ENCODE results near the gene ATP10B.

Gene ATP10B

GRCh38 chr5:160693831-160694465 lies 158.1 kb downstream of the ATP10B start:
- no peak for TF ChIP-seq FOXK2 (IDR thresholded peaks at IDR 0.05)
- no peak for TF ChIP-seq L3MBTL2 (conservative IDR thresholded peaks at IDR 0.05)
- TF ChIP-seq NFRKB (IDR thresholded peaks at IDR 0.05), result no peak
- TF ChIP-seq FOXM1 (IDR thresholded peaks at IDR 0.05; ENCODE audit: borderline replicate concordance), result no peak
- no peak for TF ChIP-seq ARNT (IDR thresholded peaks at IDR 0.05)
- TF ChIP-seq BHLHE40 (IDR thresholded peaks at IDR 0.05; ENCODE audit: borderline replicate concordance), result no peak
- TF ChIP-seq ELF4 (IDR thresholded peaks at IDR 0.05), result no peak
- no peak for TF ChIP-seq HDGF (IDR thresholded peaks at IDR 0.05; ENCODE audit: borderline replicate concordance)
- DNase-seq (ENCODE audit: extremely low spot score), result no peak
- POLR2A ChIA-PET, result no interaction called here
- CTCF ChIA-PET, result no interaction called here

GRCh38 chr5:160692271-160692670 lies 159.7 kb downstream of the ATP10B start:
- POLR2A ChIA-PET, result no interaction called here
- no peak for DNase-seq (ENCODE audit: extremely low spot score)
- no peak for TF ChIP-seq FOXM1 (IDR thresholded peaks at IDR 0.05; ENCODE audit: borderline replicate concordance)
- TF ChIP-seq SP1 (IDR thresholded peaks at IDR 0.05), result no peak
- CTCF ChIA-PET, result no interaction called here

GRCh38 chr5:160685695-160686094 lies 166.3 kb downstream of the ATP10B start:
- TF ChIP-seq SP1 (IDR thresholded peaks at IDR 0.05) (no peak), ELF4 (IDR thresholded peaks at IDR 0.05) (no peak), FOXK2 (IDR thresholded peaks at IDR 0.05) (no peak), ZNF384 (IDR thresholded peaks at IDR 0.05) (no peak), PKNOX1 (IDR thresholded peaks at IDR 0.05) (no peak), SUZ12 (IDR thresholded peaks at IDR 0.05) (no peak), FOXA1 (IDR thresholded peaks at IDR 0.05) (no peak), HDGF (IDR thresholded peaks at IDR 0.05; ENCODE audit: borderline replicate concordance) (no peak), L3MBTL2 (conservative IDR thresholded peaks at IDR 0.05) (no peak)
- POLR2A ChIA-PET, result no interaction called here
- CTCF ChIA-PET, result no interaction called here
- DNase-seq (ENCODE audit: extremely low spot score), result no peak

GRCh38 chr5:160685219-160685618 lies 166.8 kb downstream of the ATP10B start:
- ChIA-PET POLR2A (no interaction called here), CTCF (no interaction called here)
- DNase-seq (ENCODE audit: extremely low spot score), result no peak
- no peak for TF ChIP-seq ARNT (IDR thresholded peaks at IDR 0.05)
- TF ChIP-seq NFRKB (IDR thresholded peaks at IDR 0.05), result no peak
- no peak for TF ChIP-seq L3MBTL2 (conservative IDR thresholded peaks at IDR 0.05)
- no peak for TF ChIP-seq LEF1 (IDR thresholded peaks at IDR 0.05; ENCODE audit: borderline replicate concordance)

GRCh38 chr5:160679567-160680309 lies 172.3 kb downstream of the ATP10B start:
- no peak for DNase-seq (ENCODE audit: extremely low spot score)
- POLR2A ChIA-PET, result no interaction called here
- TF ChIP-seq FOXA1 (IDR thresholded peaks at IDR 0.05), result no peak
- CTCF ChIA-PET, result no interaction called here

GRCh38 chr5:160675988-160676387 lies 176.0 kb downstream of the ATP10B start:
- ChIA-PET POLR2A (no interaction called here), CTCF (interaction anchor here (1.4 kb wide), 1 partner anchor 236 kb away, joined by 3 read pairs; no protein-coding TSS in a partner anchor)
- TF ChIP-seq FOXK2 (IDR thresholded peaks at IDR 0.05), result no peak
- TF ChIP-seq ZNF384 (IDR thresholded peaks at IDR 0.05), result no peak
- no peak for TF ChIP-seq SUZ12 (IDR thresholded peaks at IDR 0.05)
- no peak for DNase-seq (ENCODE audit: extremely low spot score)

- ChIA-PET POLR2A (no interaction called here), CTCF (no interaction called here)
- TF ChIP-seq TARDBP (IDR thresholded peaks at IDR 0.05) (no peak), FOXA1 (IDR thresholded peaks at IDR 0.05) (no peak), PKNOX1 (IDR thresholded peaks at IDR 0.05) (no peak), CTBP1 (IDR thresholded peaks at IDR 0.05; ENCODE audit: borderline replicate concordance) (no peak), NFRKB (IDR thresholded peaks at IDR 0.05) (no peak)
- no peak for DNase-seq (ENCODE audit: extremely low spot score)
Measured at GRCh38 chr5:160674901-160675300, 177.1 kb downstream of the ATP10B start.

- POLR2A ChIA-PET, result no interaction called here
- TF ChIP-seq ELF4 (IDR thresholded peaks at IDR 0.05), result no peak
- no peak for TF ChIP-seq BHLHE40 (IDR thresholded peaks at IDR 0.05; ENCODE audit: borderline replicate concordance)
- no peak for TF ChIP-seq L3MBTL2 (conservative IDR thresholded peaks at IDR 0.05)
- TF ChIP-seq FOXM1 (IDR thresholded peaks at IDR 0.05; ENCODE audit: borderline replicate concordance), result no peak
- no peak for TF ChIP-seq ZNF384 (IDR thresholded peaks at IDR 0.05)
- TF ChIP-seq FOXK2 (IDR thresholded peaks at IDR 0.05), result no peak
- TF ChIP-seq LEF1 (IDR thresholded peaks at IDR 0.05; ENCODE audit: borderline replicate concordance), result no peak
- no peak for TF ChIP-seq TARDBP (IDR thresholded peaks at IDR 0.05)
- no peak for TF ChIP-seq SP1 (IDR thresholded peaks at IDR 0.05)
- no peak for TF ChIP-seq CTBP1 (IDR thresholded peaks at IDR 0.05; ENCODE audit: borderline replicate concordance)
- TF ChIP-seq HDGF (IDR thresholded peaks at IDR 0.05; ENCODE audit: borderline replicate concordance), result no peak
- no peak for TF ChIP-seq SUZ12 (IDR thresholded peaks at IDR 0.05)
- TF ChIP-seq NFRKB (IDR thresholded peaks at IDR 0.05), result no peak
- no peak for TF ChIP-seq PKNOX1 (IDR thresholded peaks at IDR 0.05)
- TF ChIP-seq FOXA1 (IDR thresholded peaks at IDR 0.05), result no peak
- no peak for DNase-seq (ENCODE audit: extremely low spot score)
- CTCF ChIA-PET, result no interaction called here
Measured at GRCh38 chr5:160672521-160672920, 179.5 kb downstream of the ATP10B start.

Data from HEK293T (cell line).